GM12878 (cell line): Measurements from ENCODE around the gene RORB. TPM values are rescaled to one million over a fixed set of nuclear protein-coding genes. Genes with fewer than 3 reads are reported as not detected.

Experiments
- ATAC-seq: fragments of 200-7000 bp; cut with Tn5 transposase; 3 replicates; pipeline ENCODE4 v1.9.1; 2020; ENCODE audit warnings: mild to moderate bottlenecking, moderate library complexity
- BruUV-seq: library from RNA; stranded (reverse); fragments of 400-500 nt; replicated peaks from 2 replicates; lab custom pipeline; 2021; lab: Mats Ljungman, UMichigan
- CTCF ChIA-PET: fragments of 300-600 bp; sonication (Branson Sonifier 250); formaldehyde crosslinking; extraction: SDS; loops from one replicate; lab custom pipeline; 2021; ENCODE audit warnings: inconsistent platforms; lab: Yijun Ruan, JAX
- POLR2A ChIA-PET: fragments of 350-600 bp; formaldehyde crosslinking; extraction: SDS; loops from one replicate; lab custom pipeline; 2021; ENCODE audit warnings: inconsistent platforms; lab: Charles Lee
- RAD21 ChIA-PET: fragments of 300-600 bp; sonication (Branson Sonifier 250); formaldehyde crosslinking; loops from one replicate; lab custom pipeline; 2023; ENCODE audit warnings: antibody characterized with exemption; ENCODE audit not compliant: unreplicated experiment; lab: Charles Lee
- SMC1A ChIA-PET: fragments of 300-600 bp; sonication (Branson Sonifier 250); formaldehyde crosslinking; loops from one replicate; lab custom pipeline; 2023; ENCODE audit not compliant: unreplicated experiment, uncharacterized antibody; lab: Charles Lee
- DNase-seq: peaks from one replicate; pipeline ENCODE4 v3.0.0-alpha.2; 2011; ENCODE audit warnings: low read depth, low spot score
- FAIRE-seq: peaks from 3 replicates; lab custom pipeline; 2011; peaks lifted over from hg19 to GRCh38; lab: Jason Lieb, UNC
- H2AFZ ChIP-seq: 2 replicates; pipeline ENCODE4 v1.6.0; 2011; ENCODE audit warnings: low read depth, low read length, control low read depth; ENCODE audit not compliant: control insufficient read depth
- H3K27ac ChIP-seq: 2 replicates; pipeline ENCODE4 v1.5.1; 2011; ENCODE audit warnings: control low read depth; ENCODE audit not compliant: control insufficient read depth, insufficient read depth
- H3K27me3 ChIP-seq, 2 experiments: replicated peaks in 1 of 2; 2 replicates each; pipeline versions ENCODE4 v1.6.0 to v1.6.1; 2011; ENCODE audit warnings: low read length in 1 of 2; ENCODE audit not compliant: control insufficient read depth in 2 of 2, insufficient read depth in 2 of 2
- H3K36me3 ChIP-seq, 2 experiments: 2 replicates each; pipeline ENCODE4 v1.5.1; 2011; ENCODE audit warnings: low read length in 1 of 2; ENCODE audit not compliant: control insufficient read depth in 2 of 2, insufficient read depth in 2 of 2
- H3K4me1 ChIP-seq: 2 replicates; pipeline ENCODE4 v1.6.1; 2011; ENCODE audit warnings: mild to moderate bottlenecking, low read length, moderate library complexity, mixed read lengths; ENCODE audit not compliant: control insufficient read depth, insufficient read depth
- H3K4me2 ChIP-seq: 2 replicates; pipeline ENCODE4 v1.6.0; 2011; ENCODE audit warnings: control low read depth; ENCODE audit not compliant: control insufficient read depth, insufficient read depth
- H3K4me3 ChIP-seq: fragments of 200-600 bp; sonication (generic); 2 replicates; pipeline ENCODE4 v1.5.1; 2016
- H3K79me2 ChIP-seq: 2 replicates; pipeline ENCODE4 v1.6.0; 2011; ENCODE audit warnings: low read length; ENCODE audit not compliant: control insufficient read depth, insufficient read depth
- H3K9ac ChIP-seq: 2 replicates; pipeline ENCODE4 v1.8.0; 2011; ENCODE audit warnings: low read length, control low read depth, mixed read lengths; ENCODE audit not compliant: control insufficient read depth, insufficient read depth
- H3K9me3 ChIP-seq: replicated peaks from 3 replicates; pipeline ENCODE4 v1.5.1; 2011; ENCODE audit warnings: mild to moderate bottlenecking, low read length; ENCODE audit not compliant: control insufficient read depth, insufficient read depth
- H4K20me1 ChIP-seq: 2 replicates; pipeline ENCODE4 v1.6.0; 2011; ENCODE audit not compliant: control insufficient read depth, insufficient read depth
- CBX3 ChIP-seq: fragments of 200-600 bp; sonication (generic); IDR thresholded peaks from 2 replicates; pipeline ENCODE4 v1.6.1; 2016; ENCODE audit warnings: low read depth, borderline replicate concordance
- CHD4 ChIP-seq: fragments of 200-600 bp; sonication (generic); IDR thresholded peaks from 2 replicates; pipeline ENCODE4 v1.6.1; 2016; ENCODE audit warnings: mild to moderate bottlenecking
- CUX1 ChIP-seq: IDR thresholded peaks from 2 replicates; pipeline ENCODE4 v1.6.1; 2012; ENCODE audit warnings: improper control_type of control experiment, low read depth, low read length; ENCODE audit not compliant: insufficient replicate concordance
- FOXK2 ChIP-seq: fragments of 450-650 bp; IDR thresholded peaks from 2 replicates; pipeline ENCODE4 v1.6.1; 2017; ENCODE audit warnings: mild to moderate bottlenecking, moderate library complexity
- HDAC6 ChIP-seq: fragments of 200-600 bp; sonication (generic); IDR thresholded peaks from one replicate; pipeline ENCODE4 v1.8.0; 2017; ENCODE audit warnings: antibody characterized with exemption; ENCODE audit not compliant: unreplicated experiment
- IKZF2 ChIP-seq, 2 experiments: fragments of 450-650 bp; IDR thresholded peaks; 2 replicates each; pipeline ENCODE4 v1.6.1; 2017; ENCODE audit warnings: mild to moderate bottlenecking in 2 of 2, moderate library complexity in 2 of 2
- IRF5 ChIP-seq: fragments of 450-650 bp; IDR thresholded peaks from 2 replicates; pipeline ENCODE4 v1.6.1; 2017; ENCODE audit warnings: borderline replicate concordance
- MXI1 ChIP-seq: fragments of 150-350 bp; IDR thresholded peaks from 2 replicates; pipeline ENCODE4 v1.6.1; 2011; ENCODE audit warnings: low read depth, mild to moderate bottlenecking, inconsistent platforms, low read length, improper control_type of control experiment
- MYB ChIP-seq: fragments of 150-350 bp; IDR thresholded peaks from 2 replicates; pipeline ENCODE4 v1.6.1; 2014; ENCODE audit warnings: mild to moderate bottlenecking, low read depth, low read length, borderline replicate concordance
- NR2F1 ChIP-seq: fragments of 450-650 bp; conservative IDR thresholded peaks from 2 replicates; pipeline ENCODE4 v1.6.1; 2017; ENCODE audit warnings: mild to moderate bottlenecking
- RAD51 ChIP-seq: fragments of 450-650 bp; IDR thresholded peaks from 2 replicates; pipeline ENCODE4 v1.6.1; 2016; ENCODE audit warnings: moderate library complexity, mild to moderate bottlenecking, inconsistent platforms
- SIN3A ChIP-seq: IDR thresholded peaks from 2 replicates; pipeline ENCODE4 v1.6.1; 2012; ENCODE audit warnings: low read depth, low read length, improper control_type of control experiment
- SIX5 ChIP-seq: IDR thresholded peaks from 2 replicates; pipeline ENCODE4 v1.6.1; 2011; ENCODE audit warnings: mild to moderate bottlenecking, low read depth, low read length, moderate library complexity; ENCODE audit not compliant: severe bottlenecking
- SPI1 ChIP-seq: IDR thresholded peaks from 2 replicates; pipeline ENCODE4 v1.6.1; 2011; ENCODE audit warnings: low read depth, mild to moderate bottlenecking, low read length, moderate library complexity, borderline replicate concordance; ENCODE audit not compliant: insufficient read depth
- SRF ChIP-seq, 2 experiments: IDR thresholded peaks; 2 replicates each; pipeline ENCODE4 v1.6.1; 2011; ENCODE audit warnings: low read depth in 2 of 2, low read length in 2 of 2, mild to moderate bottlenecking in 1 of 2, moderate library complexity in 1 of 2
- SUPT20H ChIP-seq: IDR thresholded peaks from 2 replicates; pipeline ENCODE4 v1.6.1; 2011; ENCODE audit warnings: low read depth, mild to moderate bottlenecking, low read length, moderate library complexity, borderline replicate concordance; ENCODE audit not compliant: control insufficient read depth
- TCF3 ChIP-seq: IDR thresholded peaks from 2 replicates; pipeline ENCODE4 v1.6.1; 2012; ENCODE audit warnings: low read depth, mild to moderate bottlenecking, low read length, borderline replicate concordance; ENCODE audit not compliant: insufficient read depth
- WRNIP1 ChIP-seq: IDR thresholded peaks from 2 replicates; pipeline ENCODE4 v1.6.1; 2011; ENCODE audit warnings: low read depth, low read length, improper control_type of control experiment, borderline replicate concordance
- WGBS: methylation state at CpG from one replicate; pipeline ENCODE4 v1.1.6; 2016; ENCODE audit warnings: low lambda C conversion rate; ENCODE audit not compliant: insufficient replicate concordance, insufficient coverage; ENCODE audit errors: missing lambda C conversion rate; 5-methylcytosine and 5-hydroxymethylcytosine counted together
- in situ Hi-C: fragments of 300-500 bp; cut with MboI; formaldehyde crosslinking; loops from 9 replicates; pipeline ENCODE4 v1.14.3; 2018; ENCODE audit warnings: mixed read lengths
- intact Hi-C: fragments of 100-400 bp; cut with micrococcal nuclease; formaldehyde crosslinking; loops from one replicate; pipeline ENCODE4 v1.14.2; 2022; ENCODE audit not compliant: unreplicated experiment
- polyA plus RNA-seq, 11 experiments: library from polyadenylated mRNA; depleted of rRNA in 4 of 11; unstranded in 6 of 11; stranded (reverse) in 5 of 11; fragments of >200 nt; fragmentation: Nextera tagmentation in 4 of 11; fragmentation: Illumina TruSeq in 1 of 11; extraction: Ambion mirVana in 4 of 11; extraction: Trizol in 1 of 11; gene quantifications; 1 replicate in 1 of 11; 2 replicates in 10 of 11; pipeline versions ENCODE4 v1.2.1 to v1.2.3, GENCODE V29; 2011 to 2016; ENCODE audit warnings: inconsistent platforms in 2 of 11, missing spikeins in 2 of 11, low read depth in 1 of 11
- total RNA-seq, 4 experiments: library from RNA; depleted of rRNA in 3 of 4; stranded (reverse); fragments of >200 nt in 3 of 4; fragmentation: Illumina TruSeq in 1 of 4; extraction: Trizol in 1 of 4; gene quantifications; 2 replicates each; pipeline versions ENCODE4 v1.2.1 to v1.2.3, GENCODE V29; 2013 to 2021

RORB gene
- total and polyA plus RNA-seq, 10 of the 15 experiments (the other 5 are each of a cell fraction or from before 2014, with no cell fraction given): under 0.01 to 0.01 TPM; not detected in 8

GRCh38 chr9:74630228-74630627 lies 133.1 kb downstream of the RORB start:
- DNase-seq (no peak), FAIRE-seq (no peak)
- Histone ChIP-seq H3K9me3 (no peaks in the 10 kb centered on the region), H3K27ac (no peak overlapping the region), H3K36me3 (no peaks in the 10 kb centered on the region), H3K4me2 (no peak overlapping the region), H3K27me3 (no peaks in the 10 kb centered on the region; a peak in 1 of 4 replicates), H3K79me2 (no peaks in the 10 kb centered on the region), H3K9ac (no peak overlapping the region), H3K4me3 (no peak overlapping the region)
- in situ Hi-C loops: no loop called here
- 29% methylated on average over 7 of the region's 7 CpGs for WGBS
- SMC1A ChIA-PET: interaction anchor here (1.1 kb wide), 1 partner anchor 47 kb away, joined by 3 read pairs; no protein-coding TSS in a partner anchor
- intact Hi-C loops: no loop called here
- POLR2A ChIA-PET: no interaction called here
- CTCF ChIA-PET: interaction anchor here (0.6 to 0.9 kb wide), 3 partner anchors 288 to 947 kb away, joined by 3 read pairs; no protein-coding TSS in a partner anchor
- TF ChIP-seq CUX1: no peak
- TF ChIP-seq CHD4: no peak
- no peak for TF ChIP-seq NR2F1
- TF ChIP-seq MXI1: no peak
- TF ChIP-seq SRF (IDR thresholded peaks at IDR 0.05; ENCODE audit: low read depth in 2 of 2, low read length in 2 of 2): no peak
- TF ChIP-seq SIX5: no peak
- no peak for TF ChIP-seq WRNIP1
- TF ChIP-seq FOXK2: no peak
- no peak for TF ChIP-seq MYB
- no peak for TF ChIP-seq IKZF2 (IDR thresholded peaks at IDR 0.05)
- no peak for TF ChIP-seq HDAC6
- no peak for TF ChIP-seq CBX3
- no peak for TF ChIP-seq TCF3
- TF ChIP-seq SUPT20H: no peak
- TF ChIP-seq IRF5: no peak
- TF ChIP-seq RAD51: no peak
- no peak for TF ChIP-seq SIN3A
- no peak for TF ChIP-seq SPI1
- TF ChIP-seq, all 136 proteins: peak for 0
- H3K4me1 ChIP-seq: no peaks in the 10 kb centered on the region
- ATAC-seq: no peak
- no peaks in the 10 kb centered on the region for H4K20me1 ChIP-seq
- H2AFZ ChIP-seq: no peak overlapping the region
- RAD21 ChIA-PET: no interaction called here
- BruUV-seq: no TSS peak
